HCT116 (cell line): Measurements from ENCODE around the gene USP46. TPM values are rescaled to one million over a fixed set of nuclear protein-coding genes. Genes with fewer than 3 reads are reported as not detected.

Source experiments
- ATAC-seq: fragments of 200-7000 bp; cut with Tn5 transposase; 2 replicates; pipeline ENCODE4 v1.9.1; 2020; ENCODE audit warnings: mild to moderate bottlenecking, moderate library complexity
- BruUV-seq: library from RNA; stranded (reverse); fragments of 400-500 nt; replicated peaks from 2 replicates; lab custom pipeline; 2021; lab: Mats Ljungman, UMichigan
- CTCF ChIA-PET: fragments of 300-600 bp; sonication (Branson Sonifier 250); formaldehyde crosslinking; loops from one replicate; lab custom pipeline; 2021; ENCODE audit warnings: antibody characterized with exemption; lab: Charles Lee
- POLR2A ChIA-PET: fragments of 300-600, 350-600 bp; sonication (Branson Sonifier 250); formaldehyde crosslinking; loops from one replicate; lab custom pipeline; 2021; ENCODE audit warnings: antibody characterized with exemption; lab: Charles Lee
- RAD21 ChIA-PET, 2 experiments: fragments of 300-600 bp; sonication (Branson Sonifier 250); formaldehyde crosslinking; loops; one replicate each; lab custom pipeline; 2023; ENCODE audit warnings: low total read pairs in 2 of 2; ENCODE audit not compliant: uncharacterized antibody in 2 of 2, unreplicated experiment in 2 of 2, low non-redundant PET in 1 of 2; lab: Charles Lee
- DNase-seq: peaks from one replicate; pipeline ENCODE4 v3.0.0-alpha.2; 2010; ENCODE audit warnings: low read depth, low spot score
- H2AFZ ChIP-seq: fragments of 200-600 bp; shearing (Covaris generic), sonication (generic); 2 replicates; pipeline ENCODE4 v1.6.1; 2017; ENCODE audit warnings: low read depth, mixed run types, mixed read lengths, antibody characterized with exemption, low read length; ENCODE audit not compliant: poor library complexity, severe bottlenecking
- H3K27ac ChIP-seq: 2 replicates; pipeline ENCODE4 v1.5.1; 2012; ENCODE audit warnings: low read depth, low read length
- H3K27me3 ChIP-seq: fragments of 200-600 bp; sonication (generic); 2 replicates; pipeline ENCODE4 v1.6.1; 2016; ENCODE audit warnings: mixed run types, low read length, mixed read lengths; ENCODE audit not compliant: insufficient read depth
- H3K36me3 ChIP-seq, 2 experiments: fragments of 200-500 bp in 1 of 2; fragments of 200-600 bp in 1 of 2; sonication (Bioruptor generic) in 1 of 2; sonication (generic) in 1 of 2; 2 replicates each; pipeline versions ENCODE4 v1.5.1 to v1.6.1; 2014 to 2016; ENCODE audit warnings: low read length in 2 of 2, inconsistent platforms in 1 of 2, mixed read lengths in 1 of 2, mixed run types in 1 of 2; ENCODE audit not compliant: insufficient read depth in 2 of 2, control insufficient read depth in 1 of 2
- H3K4me1 ChIP-seq, 2 experiments: fragments of 200-600 bp in 1 of 2; sonication (generic) in 1 of 2; 2 replicates each; pipeline versions ENCODE4 v1.5.1 to v1.6.1; 2012 to 2017; ENCODE audit warnings: low read length in 2 of 2, inconsistent platforms in 1 of 2, mild to moderate bottlenecking in 1 of 2, mixed read lengths in 1 of 2, mixed run types in 1 of 2, moderate library complexity in 1 of 2; ENCODE audit not compliant: insufficient read depth in 2 of 2, control insufficient read depth in 1 of 2
- H3K4me2 ChIP-seq: fragments of 200-600 bp; sonication (generic); 2 replicates; pipeline ENCODE4 v1.6.1; 2017; ENCODE audit warnings: mixed run types, low read length, mixed read lengths
- H3K4me3 ChIP-seq, 2 experiments: fragments of 200-600 bp in 1 of 2; sonication (generic) in 1 of 2; replicated peaks in 1 of 2; 2 replicates each; pipeline ENCODE4 v1.5.1; 2011 to 2016; ENCODE audit warnings: low read length in 2 of 2, control low read depth in 1 of 2, low read depth in 1 of 2, mild to moderate bottlenecking in 1 of 2, mixed read lengths in 1 of 2, mixed run types in 1 of 2
- H3K79me2 ChIP-seq: fragments of 200-600 bp; sonication (generic); 2 replicates; pipeline ENCODE4 v1.6.1; 2017; ENCODE audit warnings: mild to moderate bottlenecking, mixed run types, low read length, moderate library complexity, mixed read lengths; ENCODE audit not compliant: insufficient read depth
- H3K9ac ChIP-seq: fragments of 200-600 bp; sonication (generic); 2 replicates; pipeline ENCODE4 v1.6.1; 2016; ENCODE audit warnings: low read length, mixed read lengths
- H3K9me2 ChIP-seq: fragments of 200-600 bp; sonication (generic), shearing (Covaris generic); 2 replicates; pipeline ENCODE4 v1.6.1; 2017; ENCODE audit warnings: mixed run types, mild to moderate bottlenecking, moderate library complexity; ENCODE audit not compliant: insufficient read depth
- H3K9me3 ChIP-seq, 2 experiments: fragments of 200-500 bp in 1 of 2; fragments of 200-600 bp in 1 of 2; sonication (Bioruptor generic) in 1 of 2; sonication (generic) in 1 of 2; 2 replicates each; pipeline ENCODE4 v1.6.1; 2014 to 2017; ENCODE audit warnings: low read length in 2 of 2, mixed read lengths in 2 of 2, inconsistent platforms in 1 of 2, low read depth in 1 of 2, mild to moderate bottlenecking in 1 of 2, mixed run types in 1 of 2, moderate library complexity in 1 of 2; ENCODE audit not compliant: control insufficient read depth in 1 of 2, insufficient read depth in 1 of 2
- H4K20me1 ChIP-seq: fragments of 200-600 bp; sonication (generic), shearing (Covaris generic); 2 replicates; pipeline ENCODE4 v1.6.1; 2017; ENCODE audit warnings: mixed run types, mild to moderate bottlenecking, moderate library complexity; ENCODE audit not compliant: insufficient read depth
- CBX3 ChIP-seq: IDR thresholded peaks from 2 replicates; pipeline ENCODE4 v1.6.1; 2012; ENCODE audit warnings: low read depth
- CEBPB ChIP-seq: IDR thresholded peaks from 2 replicates; pipeline ENCODE4 v1.6.1; 2012; ENCODE audit warnings: low read depth
- CTCF ChIP-seq, 3 experiments: fragments of 200-600 bp in 1 of 3; sonication (generic) in 1 of 3; IDR thresholded peaks in 2 of 3; conservative IDR thresholded peaks in 1 of 3; 2 replicates each; pipeline ENCODE4 v1.5.1; 2012 to 2017; ENCODE audit warnings: low read depth in 2 of 3, low read length in 2 of 3, antibody characterized with exemption in 1 of 3, borderline replicate concordance in 1 of 3, control low read depth in 1 of 3, mild to moderate bottlenecking in 1 of 3, mixed read lengths in 1 of 3, mixed run types in 1 of 3, moderate library complexity in 1 of 3; ENCODE audit not compliant: insufficient read depth in 1 of 3
- EZH2 ChIP-seq: fragments of 200-600 bp; sonication (generic); IDR thresholded peaks from 2 replicates; pipeline ENCODE4 v1.6.1; 2017; ENCODE audit warnings: antibody characterized with exemption, mixed run types
- FOSL1 ChIP-seq: IDR thresholded peaks from 2 replicates; pipeline ENCODE4 v1.6.1; 2012; ENCODE audit warnings: low read depth
- JUND ChIP-seq: IDR thresholded peaks from 2 replicates; pipeline ENCODE4 v1.6.1; 2012
- MAX ChIP-seq: IDR thresholded peaks from 2 replicates; pipeline ENCODE4 v1.6.1; 2012
- POLR2A ChIP-seq: IDR thresholded peaks from 2 replicates; pipeline ENCODE4 v1.7.0; 2011; ENCODE audit warnings: borderline replicate concordance; ENCODE audit not compliant: insufficient read depth, insufficient read length; ENCODE audit errors: extremely low read depth
- POLR2AphosphoS5 ChIP-seq: IDR thresholded peaks from 2 replicates; pipeline ENCODE4 v1.6.1; 2011; ENCODE audit warnings: mild to moderate bottlenecking, low read depth, low read length, moderate library complexity
- RAD21 ChIP-seq: IDR thresholded peaks from 2 replicates; pipeline ENCODE4 v1.6.1; 2012; ENCODE audit warnings: low read depth, mild to moderate bottlenecking
- SP1 ChIP-seq: IDR thresholded peaks from 2 replicates; pipeline ENCODE4 v1.6.1; 2012; ENCODE audit warnings: low read depth
- SRF ChIP-seq: IDR thresholded peaks from 2 replicates; pipeline ENCODE4 v1.6.1; 2012; ENCODE audit warnings: low read depth
- TCF7L2 ChIP-seq: IDR thresholded peaks from 2 replicates; pipeline ENCODE4 v1.7.0; 2011; ENCODE audit warnings: borderline replicate concordance, inconsistent platforms; ENCODE audit not compliant: insufficient read depth, insufficient read length; ENCODE audit errors: extremely low read depth
- ZBTB33 ChIP-seq: IDR thresholded peaks from 2 replicates; pipeline ENCODE4 v1.6.1; 2011; ENCODE audit warnings: mild to moderate bottlenecking, low read length, moderate library complexity; ENCODE audit not compliant: insufficient replicate concordance; ENCODE audit errors: extremely low read depth
- intact Hi-C: fragments of 100-400 bp; cut with micrococcal nuclease; formaldehyde crosslinking; loops from 2 replicates; pipeline ENCODE4 v1.10.0; 2022
- total RNA-seq: library from RNA; stranded (reverse); gene quantifications from one replicate; pipeline ENCODE4 v1.2.1, GENCODE V29; 2021; ENCODE audit not compliant: unreplicated experiment

The USP46 gene
- total RNA-seq, 1 experiment from 2014 or later, result 36.6 TPM

GRCh38 chr4:52550186-52550585, 108.9 kb downstream of the USP46 start:
- Histone ChIP-seq H3K4me3 (no peak overlapping the region), H3K9ac (no peak overlapping the region), H3K79me2 (no peaks in the 10 kb centered on the region), H3K9me3 (no peaks in the 10 kb centered on the region), H3K27ac (no peak overlapping the region), H4K20me1 (no peaks in the 10 kb centered on the region), H3K9me2 (no peaks in the 10 kb centered on the region), H3K27me3 (no peaks in the 10 kb centered on the region), H2AFZ (no peak overlapping the region), H3K4me1 (peaks cover 0 to 8% of the 10 kb centered on the region in 2 experiments; a peak in 2 of 4 replicates), H3K36me3 (no peaks in the 10 kb centered on the region), H3K4me2 (no peak overlapping the region)
- DNase-seq (no peak), ATAC-seq (no peak)
- no TSS peak for BruUV-seq
- POLR2A ChIA-PET, result no interaction called here
- CTCF ChIA-PET, result no interaction called here
- RAD21 ChIA-PET, result no interaction called here
- no peak for TF ChIP-seq SRF
- TF ChIP-seq POLR2AphosphoS5, result no peak
- intact Hi-C loops, result no loop called here

GRCh38 chr4:52548818-52549570, 110.1 kb downstream of the USP46 start:
- intact Hi-C loops, result no loop called here
- no peak overlapping the region for H3K27ac ChIP-seq
- no peak for ATAC-seq
- no peak overlapping the region for H3K4me2 ChIP-seq
- H3K79me2 ChIP-seq, result no peaks in the 10 kb centered on the region
- H3K9me2 ChIP-seq, result no peaks in the 10 kb centered on the region
- no peaks in the 10 kb centered on the region for H3K9me3 ChIP-seq
- ChIA-PET POLR2A (no interaction called here), CTCF (no interaction called here), RAD21 (no interaction called here)
- TF ChIP-seq TCF7L2, result no peak
- TF ChIP-seq JUND, result no peak
- TF ChIP-seq CEBPB, result no peak
- no peak for TF ChIP-seq CTCF (IDR thresholded peaks at IDR 0.05 in 2 of 3, conservative IDR thresholded peaks at IDR 0.05 in 1 of 3; ENCODE audit: borderline replicate concordance in 1 of 3, insufficient read depth in 1 of 3, low read depth in 2 of 3, low read length in 2 of 3)
- TF ChIP-seq SRF, result no peak
- TF ChIP-seq SP1, result no peak
- no peak for TF ChIP-seq ZBTB33
- no peak for TF ChIP-seq FOSL1
- TF ChIP-seq POLR2A, result no peak
- TF ChIP-seq EZH2, result no peak
- TF ChIP-seq RAD21, result no peak
- no peak for TF ChIP-seq CBX3
- TF ChIP-seq MAX, result no peak
- TF ChIP-seq, all 23 proteins: peak for 0
- H3K4me3 ChIP-seq, result no peak overlapping the region
- no peaks in the 10 kb centered on the region for H3K36me3 ChIP-seq
- H3K9ac ChIP-seq, result no peak overlapping the region
- BruUV-seq, result no TSS peak
- no peak overlapping the region for H2AFZ ChIP-seq
- DNase-seq, result no peak
- no peaks in the 10 kb centered on the region for H3K27me3 ChIP-seq
- peaks cover 0 to 8% of the 10 kb centered on the region in 2 experiments; a peak in 2 of 4 replicates for H3K4me1 ChIP-seq
- no peaks in the 10 kb centered on the region for H4K20me1 ChIP-seq
